ENCODE measurements around the gene CCR4. TPM values are rescaled to one million over a fixed set of nuclear protein-coding genes. Genes with fewer than 3 reads are reported as not detected.

CCR4 gene
- total and polyA plus RNA-seq, 9 of the 15 experiments (the other 6 are each of a cell fraction or from before 2014, with no cell fraction given) = 0.04 to 0.47 (median 0.25) TPM; not detected in 1

DNA sequence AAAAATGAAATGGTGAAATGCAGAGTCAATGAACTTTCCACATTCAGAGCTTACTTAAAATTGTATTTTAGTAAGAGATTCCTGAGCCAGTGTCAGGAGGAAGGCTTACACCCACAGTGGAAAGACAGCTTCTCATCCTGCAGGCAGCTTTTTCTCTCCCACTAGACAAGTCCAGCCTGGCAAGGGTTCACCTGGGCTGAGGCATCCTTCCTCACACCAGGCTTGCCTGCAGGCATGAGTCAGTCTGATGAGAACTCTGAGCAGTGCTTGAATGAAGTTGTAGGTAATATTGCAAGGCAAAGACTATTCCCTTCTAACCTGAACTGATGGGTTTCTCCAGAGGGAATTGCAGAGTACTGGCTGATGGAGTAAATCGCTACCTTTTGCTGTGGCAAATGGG, 3.1 kb downstream of the CCR4 start (continued):
- TF ChIP-seq, protein P1, sequence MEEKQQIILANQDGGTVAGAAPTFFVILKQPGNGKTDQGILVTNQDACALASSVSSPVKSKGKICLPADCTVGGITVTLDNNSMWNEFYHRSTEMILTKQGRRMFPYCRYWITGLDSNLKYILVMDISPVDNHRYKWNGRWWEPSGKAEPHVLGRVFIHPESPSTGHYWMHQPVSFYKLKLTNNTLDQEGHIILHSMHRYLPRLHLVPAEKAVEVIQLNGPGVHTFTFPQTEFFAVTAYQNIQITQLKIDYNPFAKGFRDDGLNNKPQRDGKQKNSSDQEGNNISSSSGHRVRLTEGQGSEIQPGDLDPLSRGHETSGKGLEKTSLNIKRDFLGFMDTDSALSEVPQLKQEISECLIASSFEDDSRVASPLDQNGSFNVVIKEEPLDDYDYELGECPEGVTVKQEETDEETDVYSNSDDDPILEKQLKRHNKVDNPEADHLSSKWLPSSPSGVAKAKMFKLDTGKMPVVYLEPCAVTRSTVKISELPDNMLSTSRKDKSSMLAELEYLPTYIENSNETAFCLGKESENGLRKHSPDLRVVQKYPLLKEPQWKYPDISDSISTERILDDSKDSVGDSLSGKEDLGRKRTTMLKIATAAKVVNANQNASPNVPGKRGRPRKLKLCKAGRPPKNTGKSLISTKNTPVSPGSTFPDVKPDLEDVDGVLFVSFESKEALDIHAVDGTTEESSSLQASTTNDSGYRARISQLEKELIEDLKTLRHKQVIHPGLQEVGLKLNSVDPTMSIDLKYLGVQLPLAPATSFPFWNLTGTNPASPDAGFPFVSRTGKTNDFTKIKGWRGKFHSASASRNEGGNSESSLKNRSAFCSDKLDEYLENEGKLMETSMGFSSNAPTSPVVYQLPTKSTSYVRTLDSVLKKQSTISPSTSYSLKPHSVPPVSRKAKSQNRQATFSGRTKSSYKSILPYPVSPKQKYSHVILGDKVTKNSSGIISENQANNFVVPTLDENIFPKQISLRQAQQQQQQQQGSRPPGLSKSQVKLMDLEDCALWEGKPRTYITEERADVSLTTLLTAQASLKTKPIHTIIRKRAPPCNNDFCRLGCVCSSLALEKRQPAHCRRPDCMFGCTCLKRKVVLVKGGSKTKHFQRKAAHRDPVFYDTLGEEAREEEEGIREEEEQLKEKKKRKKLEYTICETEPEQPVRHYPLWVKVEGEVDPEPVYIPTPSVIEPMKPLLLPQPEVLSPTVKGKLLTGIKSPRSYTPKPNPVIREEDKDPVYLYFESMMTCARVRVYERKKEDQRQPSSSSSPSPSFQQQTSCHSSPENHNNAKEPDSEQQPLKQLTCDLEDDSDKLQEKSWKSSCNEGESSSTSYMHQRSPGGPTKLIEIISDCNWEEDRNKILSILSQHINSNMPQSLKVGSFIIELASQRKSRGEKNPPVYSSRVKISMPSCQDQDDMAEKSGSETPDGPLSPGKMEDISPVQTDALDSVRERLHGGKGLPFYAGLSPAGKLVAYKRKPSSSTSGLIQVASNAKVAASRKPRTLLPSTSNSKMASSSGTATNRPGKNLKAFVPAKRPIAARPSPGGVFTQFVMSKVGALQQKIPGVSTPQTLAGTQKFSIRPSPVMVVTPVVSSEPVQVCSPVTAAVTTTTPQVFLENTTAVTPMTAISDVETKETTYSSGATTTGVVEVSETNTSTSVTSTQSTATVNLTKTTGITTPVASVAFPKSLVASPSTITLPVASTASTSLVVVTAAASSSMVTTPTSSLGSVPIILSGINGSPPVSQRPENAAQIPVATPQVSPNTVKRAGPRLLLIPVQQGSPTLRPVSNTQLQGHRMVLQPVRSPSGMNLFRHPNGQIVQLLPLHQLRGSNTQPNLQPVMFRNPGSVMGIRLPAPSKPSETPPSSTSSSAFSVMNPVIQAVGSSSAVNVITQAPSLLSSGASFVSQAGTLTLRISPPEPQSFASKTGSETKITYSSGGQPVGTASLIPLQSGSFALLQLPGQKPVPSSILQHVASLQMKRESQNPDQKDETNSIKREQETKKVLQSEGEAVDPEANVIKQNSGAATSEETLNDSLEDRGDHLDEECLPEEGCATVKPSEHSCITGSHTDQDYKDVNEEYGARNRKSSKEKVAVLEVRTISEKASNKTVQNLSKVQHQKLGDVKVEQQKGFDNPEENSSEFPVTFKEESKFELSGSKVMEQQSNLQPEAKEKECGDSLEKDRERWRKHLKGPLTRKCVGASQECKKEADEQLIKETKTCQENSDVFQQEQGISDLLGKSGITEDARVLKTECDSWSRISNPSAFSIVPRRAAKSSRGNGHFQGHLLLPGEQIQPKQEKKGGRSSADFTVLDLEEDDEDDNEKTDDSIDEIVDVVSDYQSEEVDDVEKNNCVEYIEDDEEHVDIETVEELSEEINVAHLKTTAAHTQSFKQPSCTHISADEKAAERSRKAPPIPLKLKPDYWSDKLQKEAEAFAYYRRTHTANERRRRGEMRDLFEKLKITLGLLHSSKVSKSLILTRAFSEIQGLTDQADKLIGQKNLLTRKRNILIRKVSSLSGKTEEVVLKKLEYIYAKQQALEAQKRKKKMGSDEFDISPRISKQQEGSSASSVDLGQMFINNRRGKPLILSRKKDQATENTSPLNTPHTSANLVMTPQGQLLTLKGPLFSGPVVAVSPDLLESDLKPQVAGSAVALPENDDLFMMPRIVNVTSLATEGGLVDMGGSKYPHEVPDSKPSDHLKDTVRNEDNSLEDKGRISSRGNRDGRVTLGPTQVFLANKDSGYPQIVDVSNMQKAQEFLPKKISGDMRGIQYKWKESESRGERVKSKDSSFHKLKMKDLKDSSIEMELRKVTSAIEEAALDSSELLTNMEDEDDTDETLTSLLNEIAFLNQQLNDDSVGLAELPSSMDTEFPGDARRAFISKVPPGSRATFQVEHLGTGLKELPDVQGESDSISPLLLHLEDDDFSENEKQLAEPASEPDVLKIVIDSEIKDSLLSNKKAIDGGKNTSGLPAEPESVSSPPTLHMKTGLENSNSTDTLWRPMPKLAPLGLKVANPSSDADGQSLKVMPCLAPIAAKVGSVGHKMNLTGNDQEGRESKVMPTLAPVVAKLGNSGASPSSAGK (IDR thresholded peaks at IDR 0.05) = no peak
- TF ChIP-seq ZNF133 (CRISPR knock-in tag; IDR thresholded peaks at IDR 0.05) (no peak), NONO (IDR thresholded peaks at IDR 0.05; ENCODE audit: low read depth in 2 of 2, low read length in 1 of 2) (no peak), MED1 (CRISPR knock-in tag; IDR thresholded peaks at IDR 0.05; ENCODE audit: borderline replicate concordance) (no peak), ZZZ3 (IDR thresholded peaks at IDR 0.05) (no peak), TRIM24 (IDR thresholded peaks at IDR 0.05) (no peak)
- TF ChIP-seq, protein P2, sequence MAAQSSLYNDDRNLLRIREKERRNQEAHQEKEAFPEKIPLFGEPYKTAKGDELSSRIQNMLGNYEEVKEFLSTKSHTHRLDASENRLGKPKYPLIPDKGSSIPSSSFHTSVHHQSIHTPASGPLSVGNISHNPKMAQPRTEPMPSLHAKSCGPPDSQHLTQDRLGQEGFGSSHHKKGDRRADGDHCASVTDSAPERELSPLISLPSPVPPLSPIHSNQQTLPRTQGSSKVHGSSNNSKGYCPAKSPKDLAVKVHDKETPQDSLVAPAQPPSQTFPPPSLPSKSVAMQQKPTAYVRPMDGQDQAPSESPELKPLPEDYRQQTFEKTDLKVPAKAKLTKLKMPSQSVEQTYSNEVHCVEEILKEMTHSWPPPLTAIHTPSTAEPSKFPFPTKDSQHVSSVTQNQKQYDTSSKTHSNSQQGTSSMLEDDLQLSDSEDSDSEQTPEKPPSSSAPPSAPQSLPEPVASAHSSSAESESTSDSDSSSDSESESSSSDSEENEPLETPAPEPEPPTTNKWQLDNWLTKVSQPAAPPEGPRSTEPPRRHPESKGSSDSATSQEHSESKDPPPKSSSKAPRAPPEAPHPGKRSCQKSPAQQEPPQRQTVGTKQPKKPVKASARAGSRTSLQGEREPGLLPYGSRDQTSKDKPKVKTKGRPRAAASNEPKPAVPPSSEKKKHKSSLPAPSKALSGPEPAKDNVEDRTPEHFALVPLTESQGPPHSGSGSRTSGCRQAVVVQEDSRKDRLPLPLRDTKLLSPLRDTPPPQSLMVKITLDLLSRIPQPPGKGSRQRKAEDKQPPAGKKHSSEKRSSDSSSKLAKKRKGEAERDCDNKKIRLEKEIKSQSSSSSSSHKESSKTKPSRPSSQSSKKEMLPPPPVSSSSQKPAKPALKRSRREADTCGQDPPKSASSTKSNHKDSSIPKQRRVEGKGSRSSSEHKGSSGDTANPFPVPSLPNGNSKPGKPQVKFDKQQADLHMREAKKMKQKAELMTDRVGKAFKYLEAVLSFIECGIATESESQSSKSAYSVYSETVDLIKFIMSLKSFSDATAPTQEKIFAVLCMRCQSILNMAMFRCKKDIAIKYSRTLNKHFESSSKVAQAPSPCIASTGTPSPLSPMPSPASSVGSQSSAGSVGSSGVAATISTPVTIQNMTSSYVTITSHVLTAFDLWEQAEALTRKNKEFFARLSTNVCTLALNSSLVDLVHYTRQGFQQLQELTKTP (IDR thresholded peaks at IDR 0.05; ENCODE audit: low read depth in 1 of 2, partially characterized antibody in 2 of 2) = no peak

Data from K562 (cell line).